Measurements from ENCODE around the gene GRAP.
A peak's percentile ranks its signal among the peaks of the same experiment; 100 is the strongest.

GRAP gene

DNA sequence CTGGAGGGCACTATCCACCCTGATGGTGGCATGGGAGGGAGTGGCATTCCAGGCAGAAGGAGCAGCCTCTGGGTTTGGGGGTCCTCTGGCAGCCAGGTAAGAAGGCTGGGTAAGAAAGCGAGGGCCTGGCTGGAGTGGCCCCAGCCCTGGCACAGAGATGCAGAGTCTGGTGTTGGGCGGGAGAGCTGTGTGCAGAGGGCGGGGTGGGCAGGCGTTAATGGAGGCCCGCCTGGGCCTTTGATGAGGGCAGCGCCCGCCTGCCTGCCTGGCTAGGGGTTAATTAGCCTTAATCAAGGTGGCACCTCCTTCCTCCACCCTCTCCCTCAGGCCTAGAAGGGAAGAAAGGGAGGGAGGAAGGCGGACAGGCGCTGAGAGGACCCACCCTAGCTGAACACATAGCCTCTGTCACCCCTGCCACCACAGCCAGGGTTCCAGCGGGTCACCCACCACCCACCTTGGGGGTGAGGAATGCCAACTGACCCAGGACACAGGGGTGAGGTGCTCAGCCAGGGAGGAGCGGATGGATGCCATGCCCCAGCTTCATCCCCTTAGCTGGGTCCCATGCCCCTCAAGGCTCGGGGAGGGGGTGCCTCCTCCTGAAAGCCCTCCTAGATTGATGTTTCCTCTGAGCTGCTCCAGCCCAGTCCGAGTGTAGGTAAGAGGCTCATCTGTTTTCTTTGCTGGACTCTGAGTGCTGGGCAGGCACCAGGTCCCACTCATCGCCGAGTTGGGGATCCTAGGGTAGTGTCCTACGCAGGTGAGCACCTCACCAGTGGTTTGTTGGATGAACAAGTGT lies 28.8 kb downstream of the GRAP start:
- no peak for DNase-seq

DNA sequence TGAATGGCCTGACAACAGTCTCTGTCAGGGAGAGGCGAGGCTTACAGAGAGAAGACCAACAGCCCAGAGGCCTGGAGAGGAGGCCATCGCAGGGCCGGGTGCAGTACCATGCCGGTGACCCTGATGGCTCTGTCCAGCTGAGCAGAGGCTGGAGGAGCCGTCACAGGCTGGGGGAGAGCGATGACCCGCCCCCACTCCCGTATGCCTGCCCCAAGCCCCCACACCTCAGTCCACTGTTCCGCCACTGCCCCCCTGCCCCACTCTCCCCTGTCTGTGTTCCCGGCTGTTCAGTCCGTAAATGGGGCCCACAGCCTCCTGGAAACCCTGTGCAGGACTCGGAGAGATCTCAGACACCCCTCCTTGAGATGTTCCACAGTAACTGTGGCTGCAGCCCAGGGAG lies 29.4 kb downstream of the GRAP start:
- no peak for DNase-seq

DNA sequence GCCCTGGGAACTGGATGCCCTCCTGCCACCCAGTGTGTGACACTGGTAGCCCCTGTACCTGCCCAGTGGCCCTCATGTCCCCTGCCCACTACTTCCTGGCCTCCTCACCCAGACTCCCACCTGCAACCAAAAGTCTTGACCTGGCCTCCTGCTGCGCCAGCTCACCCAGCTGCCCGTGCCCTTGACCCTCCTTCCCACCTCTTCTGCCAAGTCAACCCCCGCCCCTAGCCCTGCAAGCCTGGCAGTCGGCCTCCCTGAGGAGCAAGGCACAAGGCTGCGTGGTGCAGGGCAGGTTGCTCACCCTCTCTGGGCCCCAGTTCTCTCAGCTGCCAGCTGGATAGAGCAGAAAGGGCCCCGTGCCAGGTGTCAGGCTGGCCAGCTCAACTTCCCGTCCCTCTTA lies 29.9 kb downstream of the GRAP start:
- DNase-seq: no peak

DNA sequence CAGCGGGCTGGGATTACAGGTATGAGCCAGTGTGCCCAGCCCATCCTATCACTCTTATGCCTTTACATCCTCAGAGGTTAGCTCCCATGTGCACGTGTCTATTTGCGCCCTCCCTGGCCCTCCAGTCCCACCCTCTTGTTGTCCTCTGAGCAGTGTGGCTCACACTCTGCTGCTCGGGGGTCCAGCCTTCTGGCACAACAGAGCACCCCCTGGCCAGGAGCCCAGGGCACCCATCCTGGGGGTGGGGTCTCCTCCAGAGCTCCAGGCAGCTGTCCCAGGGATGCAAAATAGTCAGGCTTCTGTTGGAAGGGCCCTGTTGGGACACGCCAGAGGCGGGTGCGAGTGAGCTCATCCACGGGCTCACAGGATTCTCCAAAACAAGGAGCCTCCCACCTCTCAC lies 30.5 kb downstream of the GRAP start:
- no peak for DNase-seq

DNA sequence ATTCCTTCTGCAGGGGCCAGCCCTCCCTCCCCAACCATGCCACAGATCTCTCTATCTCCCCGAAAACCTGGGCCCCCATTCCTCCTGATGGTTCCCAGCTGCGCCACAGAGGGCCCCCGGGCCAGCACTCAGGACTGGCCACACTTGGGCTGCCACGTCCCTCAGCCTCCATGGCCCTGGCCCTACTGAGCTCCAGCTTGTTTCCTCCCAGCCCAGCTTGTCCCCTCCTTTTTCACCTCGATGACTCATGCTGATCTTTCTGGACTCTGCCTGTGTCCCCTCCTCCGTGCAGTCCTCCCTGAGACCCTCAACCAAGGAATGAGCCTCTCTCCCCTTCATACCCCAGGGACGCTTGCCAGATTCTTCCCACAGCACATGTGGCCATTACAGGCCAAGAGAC lies 31.3 kb downstream of the GRAP start:
- DNase-seq: no peak

DNA sequence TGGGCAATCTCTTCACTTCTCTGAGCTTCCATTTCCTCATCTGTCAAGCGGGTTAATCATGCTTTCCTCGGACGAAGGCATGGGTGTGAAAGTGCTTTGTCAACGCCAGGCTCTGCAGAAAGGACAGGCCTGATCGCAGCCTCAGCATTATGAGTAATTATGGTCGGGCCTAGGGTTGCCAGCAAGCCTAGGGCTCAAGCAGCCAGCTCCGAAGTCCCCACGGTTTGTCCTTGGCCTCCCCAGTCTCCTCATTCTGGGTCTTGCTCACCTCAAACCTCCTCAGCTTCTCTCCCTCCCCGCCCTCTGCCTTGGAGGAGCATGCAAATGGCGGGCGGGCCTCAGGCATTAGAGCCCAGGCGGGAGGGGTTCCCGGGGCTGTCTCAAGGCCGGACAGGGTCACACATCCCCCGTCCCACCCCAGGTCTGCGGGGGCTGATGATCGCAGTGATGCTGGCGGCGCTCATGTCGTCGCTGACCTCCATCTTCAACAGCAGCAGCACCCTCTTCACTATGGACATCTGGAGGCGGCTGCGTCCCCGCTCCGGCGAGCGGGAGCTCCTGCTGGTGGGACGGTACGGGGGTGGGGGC lies 32.0 kb downstream of the GRAP start:
- no peak for DNase-seq

DNA sequence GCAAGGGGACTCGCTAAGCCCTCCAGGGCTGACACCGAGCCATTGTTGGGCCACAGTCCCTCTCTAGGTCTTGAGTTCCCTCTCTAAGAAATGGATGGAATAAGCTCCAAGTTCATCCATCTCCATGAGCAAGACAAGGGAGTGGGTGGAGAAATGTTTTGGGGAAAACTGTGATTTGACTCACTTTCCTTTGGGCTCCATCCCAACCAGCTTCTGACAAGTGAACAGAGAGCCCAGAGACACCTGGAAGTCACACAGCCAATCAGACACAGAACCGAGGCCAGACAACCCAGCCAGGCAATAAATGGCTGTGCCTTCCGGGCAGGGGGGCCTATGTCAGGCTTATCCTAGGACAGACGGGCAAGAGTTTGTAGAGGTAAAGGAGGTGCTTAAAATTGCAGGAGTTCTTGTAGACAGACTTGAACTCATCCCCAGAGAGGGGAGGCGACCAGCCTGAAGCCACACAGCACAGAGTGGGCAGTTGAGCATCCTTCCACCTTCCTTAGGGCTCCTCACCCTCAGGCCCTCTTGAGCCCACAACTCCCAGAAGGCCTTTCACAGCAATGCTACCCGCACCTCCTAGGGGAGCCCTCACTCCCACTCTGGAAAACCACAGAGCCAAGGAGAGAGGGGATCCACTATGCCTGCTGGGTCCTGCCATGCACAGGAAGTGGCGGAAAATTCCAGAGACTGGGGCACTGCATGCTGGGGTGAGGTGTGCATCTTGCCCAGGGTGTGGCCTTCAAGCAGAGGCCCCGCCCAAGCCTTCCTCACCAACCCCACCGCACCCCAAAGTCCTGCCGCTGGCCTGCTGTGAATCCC lies 32.7 kb downstream of the GRAP start:
- DNase-seq: no peak

DNA sequence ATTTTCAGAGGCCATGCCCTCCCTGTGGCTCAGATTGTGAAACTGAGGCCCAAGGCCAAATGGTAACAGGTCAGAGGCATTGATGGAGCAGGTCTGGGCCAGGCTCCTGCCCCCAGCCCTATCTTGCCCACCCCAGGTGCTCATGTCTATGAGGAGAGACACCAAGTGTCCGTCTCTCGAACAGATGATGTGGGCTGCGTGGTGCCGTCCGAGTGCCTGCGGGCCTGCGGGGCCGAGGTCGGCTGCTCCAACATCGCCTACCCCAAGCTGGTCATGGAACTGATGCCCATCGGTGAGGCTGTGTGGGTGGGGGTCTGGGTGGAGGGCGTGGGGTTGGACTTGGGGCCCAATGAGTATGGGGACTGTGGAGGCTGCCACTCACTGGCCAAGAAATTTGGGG lies 33.5 kb downstream of the GRAP start:
- DNase-seq: no peak

DNA sequence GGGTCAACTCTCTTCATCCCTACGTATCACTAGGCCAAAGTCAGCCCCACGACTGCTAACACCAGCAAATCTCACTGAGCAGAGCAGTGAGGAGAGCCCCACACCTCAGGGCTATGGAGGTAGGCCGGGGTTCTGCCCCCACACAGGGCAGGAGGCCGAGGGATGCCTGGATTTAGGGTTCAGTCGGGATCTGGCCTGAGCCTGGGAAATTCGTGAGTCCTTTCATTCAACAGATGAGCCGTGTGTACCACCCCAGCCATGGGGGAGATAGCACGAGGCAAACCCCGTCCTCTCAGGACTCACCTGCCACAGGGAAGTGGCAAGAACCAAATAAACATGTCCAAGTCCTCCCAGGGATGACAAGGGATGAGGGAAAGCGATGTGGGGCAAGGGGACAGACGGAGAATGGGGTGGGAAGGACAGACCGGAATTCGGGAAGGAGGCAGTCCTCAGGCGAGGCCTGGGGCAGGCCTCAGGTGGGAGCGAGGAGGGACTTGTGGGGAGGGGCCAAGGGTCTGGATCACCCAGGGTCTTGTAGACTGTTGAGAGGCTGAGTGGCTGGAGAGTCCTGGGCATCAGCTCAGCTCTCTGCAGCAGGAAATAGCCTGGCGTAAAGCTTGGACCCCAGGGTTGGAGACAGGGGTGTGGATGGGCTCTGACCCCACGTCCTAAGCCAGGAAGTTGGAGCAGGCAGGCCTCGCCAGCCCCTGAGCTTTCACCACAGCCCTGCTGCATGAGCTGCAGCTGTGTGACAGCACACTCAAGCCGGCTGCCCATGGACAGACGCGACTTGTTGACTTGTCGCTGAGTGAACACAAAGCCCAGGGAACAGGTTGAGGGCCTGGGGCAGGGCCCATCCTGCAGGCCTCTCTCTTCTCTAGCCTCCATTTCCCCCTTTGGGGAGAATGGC lies 34.3 kb downstream of the GRAP start:
- DNase-seq: no peak

DNA sequence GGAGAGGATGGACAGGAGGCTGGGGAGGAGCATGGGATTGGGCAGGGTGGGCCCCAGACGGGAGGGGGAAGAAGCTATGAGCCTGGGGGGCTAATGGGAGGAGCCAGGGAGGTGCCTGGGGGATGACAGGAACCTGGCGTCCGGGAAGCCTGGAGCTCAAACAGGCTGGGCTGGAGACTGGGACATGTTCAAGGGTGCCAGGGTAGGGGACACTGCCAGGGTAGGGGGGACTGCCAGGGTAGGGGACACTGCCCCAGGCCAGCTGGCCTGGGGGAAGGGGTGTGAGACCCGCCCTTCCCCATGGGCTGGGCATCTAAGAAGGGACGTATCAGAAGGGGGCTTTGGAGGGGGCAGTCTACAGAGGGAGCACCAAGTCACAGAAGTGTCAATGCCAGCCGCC lies 35.2 kb downstream of the GRAP start:
- DNase-seq: no peak

DNA sequence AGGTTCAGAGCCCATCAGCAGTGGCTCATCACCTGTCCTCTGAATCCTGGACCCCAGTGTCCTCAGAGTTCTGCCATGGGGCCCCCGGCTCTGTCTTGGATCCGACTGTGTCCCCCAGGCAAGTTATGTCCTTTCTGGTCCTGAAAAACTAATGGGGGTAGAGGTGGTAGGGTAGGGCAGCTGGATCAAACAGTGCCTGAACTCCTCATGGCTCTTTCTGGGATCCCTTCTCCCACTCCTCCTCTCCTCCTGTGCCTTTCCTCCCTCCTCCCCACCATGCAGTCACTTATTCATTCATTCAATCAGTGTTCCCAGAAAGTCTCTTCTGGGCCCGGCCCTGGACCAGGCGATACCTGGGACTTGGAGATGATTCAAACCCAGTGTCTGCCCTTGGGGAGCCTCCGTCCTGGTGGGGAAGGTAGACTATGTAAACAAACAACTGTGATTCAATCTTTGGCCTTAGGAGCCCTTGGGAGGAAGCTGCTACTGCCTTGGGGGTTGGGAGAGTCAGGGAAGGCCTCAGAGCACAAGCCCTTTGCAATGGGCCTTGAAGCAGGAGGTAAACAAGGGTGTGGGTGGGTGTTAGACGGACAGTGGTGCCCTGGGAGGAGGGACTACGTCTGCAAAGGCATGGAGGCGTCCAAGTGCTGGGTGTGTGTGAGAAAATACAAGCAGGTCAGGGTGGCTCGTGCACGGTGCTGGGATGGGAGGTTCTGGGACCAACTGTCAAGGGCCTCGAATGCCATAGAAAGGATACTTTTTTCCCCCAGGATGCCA lies 35.8 kb downstream of the GRAP start:
- DNase-seq: no peak

DNA sequence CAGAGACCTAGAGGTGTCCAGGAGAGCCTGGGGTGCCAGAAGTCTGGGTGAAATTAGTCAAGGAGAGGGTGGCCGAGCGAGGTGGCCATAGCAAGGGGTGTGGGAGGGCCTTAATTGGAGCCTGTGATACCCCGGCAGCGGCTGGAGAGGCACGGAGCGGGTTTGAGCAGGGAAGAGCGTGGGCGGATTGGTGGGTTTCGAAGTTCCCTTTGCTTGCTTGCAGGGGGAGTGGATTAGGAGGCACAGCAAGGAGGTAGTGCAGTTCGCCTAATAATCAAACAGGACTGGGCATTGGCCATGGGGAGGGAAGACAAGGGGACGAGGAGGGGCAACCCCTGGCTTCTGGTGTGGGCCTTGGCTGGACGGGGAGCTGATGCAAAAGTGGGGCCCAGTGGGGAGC lies 36.8 kb downstream of the GRAP start:
- no peak for DNase-seq

DNA sequence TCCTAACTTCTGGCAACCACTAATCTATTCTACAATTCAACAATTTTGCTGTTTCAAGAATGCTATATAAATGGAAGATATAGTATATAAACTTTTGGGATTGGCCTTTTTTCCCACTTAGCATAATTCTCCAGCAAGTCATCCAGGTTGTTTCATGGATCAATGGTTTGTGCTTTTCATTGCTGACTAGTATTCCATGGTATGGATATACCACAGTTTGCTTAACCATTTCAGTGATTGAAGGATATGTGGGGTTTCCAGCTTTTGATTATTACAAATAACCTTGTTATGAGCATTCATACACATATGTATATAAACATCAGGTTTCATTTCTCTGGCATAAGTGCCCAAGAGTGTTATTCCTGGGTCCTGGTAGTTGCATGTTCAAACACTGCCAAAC lies 40.1 kb downstream of the GRAP start:
- no peak for DNase-seq

DNA sequence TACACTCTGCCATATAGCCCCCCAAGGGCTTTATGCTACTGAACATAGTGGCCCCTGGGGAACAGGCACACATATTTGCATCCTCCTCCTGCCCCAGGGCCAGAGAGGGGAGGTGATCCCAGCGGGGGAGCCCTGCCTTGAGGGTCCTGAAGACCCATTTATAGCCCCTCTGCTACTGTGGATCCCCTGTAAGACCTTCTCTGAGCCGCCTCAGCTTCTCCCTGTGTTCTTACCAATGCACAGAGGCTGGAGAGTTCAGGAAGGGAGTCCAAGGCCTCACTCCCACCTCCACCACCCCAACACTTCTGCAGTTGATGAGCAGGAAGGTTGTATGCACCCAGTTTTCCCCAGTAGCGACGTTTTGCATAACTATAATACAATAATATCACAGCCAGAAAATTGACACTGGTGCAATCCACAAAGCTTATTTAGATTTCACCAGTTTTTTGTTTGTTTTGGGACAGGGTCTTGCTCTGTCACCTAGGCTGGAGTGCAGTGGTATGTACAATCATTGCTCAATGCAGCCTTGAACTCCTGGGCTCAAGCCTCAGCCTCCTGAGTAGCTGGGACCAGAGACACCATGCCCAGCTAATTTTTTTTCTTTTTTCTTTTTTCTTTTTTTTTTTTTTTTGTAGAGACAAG lies 40.8 kb downstream of the GRAP start:
- no peak for DNase-seq

DNA sequence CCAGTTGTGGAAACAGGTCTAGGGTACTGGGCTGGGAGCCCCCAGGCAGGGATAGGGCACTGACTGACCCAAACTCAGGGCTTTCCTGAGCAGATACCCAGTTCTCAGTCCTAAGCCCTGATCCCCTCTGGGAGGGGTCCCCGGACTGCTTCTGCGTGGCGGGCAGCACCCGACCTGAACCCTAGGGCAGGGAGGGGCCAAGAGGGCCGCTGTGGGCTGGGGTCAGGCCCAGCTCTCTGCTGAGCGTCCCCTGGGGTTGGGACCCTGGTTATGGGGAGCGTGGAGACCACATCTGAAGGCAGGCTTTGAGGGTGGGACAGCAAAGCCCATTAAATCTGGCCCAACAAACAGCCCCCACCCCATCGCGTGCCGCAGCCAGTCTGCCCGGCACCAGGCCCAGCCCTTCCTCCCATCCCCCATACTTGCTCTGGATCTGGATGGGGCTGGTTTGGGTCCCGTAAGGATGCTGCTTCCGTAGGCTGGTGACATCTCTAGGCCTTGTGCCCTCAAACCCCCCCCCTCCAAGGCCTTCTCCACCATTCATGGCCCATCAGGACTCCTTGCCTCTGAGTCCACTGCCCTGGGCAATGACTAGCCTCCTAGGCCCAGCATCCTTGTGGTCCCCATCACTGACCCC lies 41.5 kb downstream of the GRAP start:
- no peak for DNase-seq

DNA sequence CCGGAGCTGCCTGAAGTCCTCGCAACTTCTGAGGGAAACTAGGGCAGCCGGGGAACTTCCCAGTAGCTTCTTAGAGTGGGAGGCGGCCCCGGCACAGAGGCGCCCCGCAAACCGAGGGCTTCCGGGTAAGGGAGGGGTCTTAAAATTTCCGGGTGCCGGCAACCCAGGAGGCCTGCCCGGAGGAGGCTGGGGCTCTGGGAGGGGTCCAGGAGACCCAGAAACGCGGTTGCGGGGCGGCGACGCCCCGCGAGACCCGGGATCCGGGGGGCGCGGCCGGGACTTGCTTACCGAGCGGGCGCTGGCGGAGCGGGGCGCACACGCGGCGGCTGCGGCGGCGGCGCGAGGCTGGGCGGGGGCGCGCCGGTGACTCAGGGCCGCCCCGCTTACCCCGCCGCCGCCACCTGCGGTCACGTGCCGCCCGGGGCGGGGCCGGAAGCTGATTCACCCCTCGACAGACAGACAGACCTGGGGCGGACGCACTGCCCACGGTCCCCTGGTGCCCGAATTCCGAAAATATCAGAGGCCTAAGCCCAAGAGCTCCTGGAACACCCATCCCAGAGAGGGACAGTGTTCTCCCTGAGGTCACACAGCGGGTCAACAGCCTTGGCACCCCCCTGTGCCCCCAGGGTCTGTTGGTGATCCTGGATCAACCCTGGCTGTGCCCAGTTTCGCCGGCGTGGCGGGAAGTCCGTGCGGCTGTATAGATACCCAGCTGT lies 42.2 kb downstream of the GRAP start, which contains the start of gene FAM83G:
TSS of gene FAM83G (minus strand) at position 344 of the 716 bp plus-strand sequence. CDS start 723 bp downstream, outside the sequence.
- DNase-seq: peak; percentile 37

DNA sequence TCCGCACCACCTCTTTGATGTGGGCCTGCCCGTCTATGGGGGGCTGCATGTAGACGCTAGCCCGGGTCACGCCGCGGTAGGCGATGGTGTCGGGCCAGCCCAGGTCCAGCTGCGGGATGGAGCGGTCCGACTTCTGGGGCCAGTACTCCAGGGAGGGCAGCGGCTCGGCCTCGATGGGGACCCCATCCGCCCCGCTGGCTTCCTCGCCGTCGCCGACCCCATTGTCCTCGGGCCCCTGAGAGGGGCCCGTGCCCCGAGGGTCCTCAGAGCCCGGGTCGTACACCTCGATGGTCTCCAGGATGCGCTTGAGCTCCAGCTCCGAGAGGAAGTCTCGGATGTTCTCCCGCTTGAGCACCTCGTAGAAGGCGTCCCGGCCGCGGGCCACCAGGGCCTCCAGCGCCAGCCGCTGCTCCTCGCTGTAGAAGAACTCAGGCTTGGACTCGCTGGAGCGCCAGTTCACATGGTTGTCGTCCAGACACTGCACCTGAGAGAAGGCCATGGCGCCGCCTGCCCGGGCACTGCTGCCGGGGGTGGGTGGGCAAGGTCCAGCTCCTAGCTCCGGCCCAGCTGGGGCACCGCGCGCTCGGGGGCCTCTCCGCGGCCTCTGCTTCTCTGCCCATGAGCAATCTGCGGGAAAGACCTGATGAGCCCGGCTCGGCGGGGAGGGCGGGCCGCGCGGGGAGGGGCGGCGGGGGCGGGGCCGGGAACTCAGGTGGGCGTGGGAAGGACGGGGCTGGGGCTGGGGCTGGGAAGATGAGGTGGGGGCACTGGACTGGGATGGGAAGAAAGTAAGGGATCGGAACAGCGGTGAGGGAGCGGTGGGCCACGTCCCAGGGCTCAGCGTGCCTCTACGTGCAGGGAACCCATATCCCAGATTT lies 43.0 kb downstream of the GRAP start:
- no peak for DNase-seq

DNA sequence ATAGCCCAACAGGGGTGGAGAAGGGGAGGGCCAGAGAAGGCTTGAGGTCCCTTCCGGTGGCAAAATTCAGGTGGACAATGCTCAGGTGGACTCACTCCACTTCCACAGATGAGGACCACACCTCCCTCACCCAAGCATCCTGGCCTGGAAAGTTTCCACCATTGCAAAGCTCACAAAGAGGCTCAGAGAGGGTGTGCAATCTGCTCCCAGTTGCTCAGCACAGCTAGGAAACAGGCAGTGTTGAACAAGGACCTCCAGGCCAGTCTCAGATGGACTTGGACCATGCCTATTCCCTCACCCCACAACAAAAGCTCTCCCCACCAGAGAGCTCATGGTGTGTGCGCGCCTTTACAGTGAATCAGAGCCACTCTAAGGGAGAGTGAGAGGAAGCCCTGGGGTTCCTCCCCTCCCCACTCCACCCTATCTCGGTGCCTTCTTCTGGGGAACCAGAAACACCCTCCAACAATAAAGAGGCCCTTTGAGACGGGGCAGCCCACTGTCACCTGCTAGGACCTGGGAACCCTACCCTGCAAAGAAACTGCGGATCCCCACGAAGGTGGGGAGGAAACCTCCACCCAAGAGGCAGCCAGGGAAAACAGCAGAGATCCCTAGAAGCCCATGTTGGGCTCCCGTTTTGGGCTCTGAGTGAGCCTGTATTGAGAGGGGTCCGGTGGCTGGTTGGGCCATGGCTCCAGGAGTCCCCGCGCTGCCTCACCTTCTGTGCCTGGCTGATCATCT lies 43.8 kb downstream of the GRAP start:
- DNase-seq: no peak

Measured in SHP77 treated with DMSO at 0.1 percent for 48 hours (cell line).